Left lung (tissue), 10 donors: ENCODE results near the gene SCD5. TPM values are rescaled to one million over a fixed set of nuclear protein-coding genes. Genes with fewer than 3 reads are reported as not detected.
A peak's percentile ranks its signal among the peaks of the same experiment; 100 is the strongest.

ENCODE experiments used
- ATAC-seq: fragments of 200-7000 bp; cut with Tn5 transposase; one replicate; pipeline ENCODE4 v1.9.1; 2020; ENCODE audit warnings: moderate library complexity
- DNase-seq, 4 donors: peaks; one replicate each; pipeline ENCODE4 v3.0.0-alpha.2; 2013 to 2020
- H3K27ac ChIP-seq, 2 donors: fragments of 200-600 bp; sonication (generic) in 1 of 2; one replicate each; pipeline versions ENCODE4 v1.5.0 to v1.8.0; 2020 to 2021
- H3K27me3 ChIP-seq, 2 donors: fragments of 200-600 bp; sonication (generic) in 1 of 2; one replicate each; pipeline versions ENCODE4 v1.5.0 to v1.8.0; 2020 to 2021
- H3K36me3 ChIP-seq, 2 donors: fragments of 200-600 bp; sonication (generic) in 1 of 2; one replicate each; pipeline versions ENCODE4 v1.5.0 to v1.8.0; 2020 to 2021
- H3K4me1 ChIP-seq, 2 donors: fragments of 200-600 bp; one replicate each; pipeline ENCODE4 v1.8.0; 2021
- H3K4me3 ChIP-seq, 2 donors: fragments of 200-600 bp; sonication (generic) in 1 of 2; one replicate each; pipeline versions ENCODE4 v1.5.0 to v1.8.0; 2020 to 2021; ENCODE audit warnings: mild to moderate bottlenecking in 1 of 2
- H3K9me3 ChIP-seq, 2 donors: fragments of 200-600 bp; sonication (generic) in 1 of 2; one replicate each; pipeline versions ENCODE4 v1.5.0 to v1.8.0; 2020 to 2021
- CTCF ChIP-seq, 2 donors: fragments of 200-600 bp; sonication (generic) in 1 of 2; IDR thresholded peaks; one replicate each; pipeline versions ENCODE4 v1.5.0 to v1.8.0; 2021; ENCODE audit warnings: antibody characterized with exemption in 2 of 2
- intact Hi-C, 2 donors: fragments of 100-400 bp; cut with DNase I; formaldehyde crosslinking; loops; one replicate each; pipeline versions ENCODE4 v1.11.2 to v1.14.2; 2022
- polyA plus RNA-seq, 6 donors: library from polyadenylated mRNA; unstranded; fragments of 120-200 nt; gene quantifications; one replicate each; pipeline ENCODE4 v1.2.1, GENCODE V29; 2013; ENCODE audit not compliant: insufficient read length in 6 of 6
- total RNA-seq, 2 donors: library from RNA; stranded (reverse); fragmentation: NEBNext Ultra II Directional; extraction: Animal tissue kit (Norgen Biotek cat#: 25700); gene quantifications; one replicate each; pipeline ENCODE4 v1.2.1, GENCODE V29; 2021
- donor health status: DM: no; HTN: yes; CAD: no.
- donor health status: DM: no; HTN: no; CAD: no.

SCD5 gene
- total and polyA plus RNA-seq, 8 donors, result 12.5 to 41.1 (median 35.0) TPM

- DNase-seq (no peak), ATAC-seq (no peak)
- TF ChIP-seq CTCF (IDR thresholded peaks at IDR 0.05), result no peak
- Histone ChIP-seq H3K36me3 (no peaks in the 10 kb centered on the region), H3K9me3 (no peaks in the 10 kb centered on the region), H3K27ac (no peak overlapping the region), H3K4me1 (no peaks in the 10 kb centered on the region), H3K4me3 (no peak overlapping the region), H3K27me3 (no peaks in the 10 kb centered on the region)
- intact Hi-C loops, result no loop called here
These were observed 88.2 kb downstream of the SCD5 start for GRCh38 chr4:82710197-82710929.

- no peaks in the 10 kb centered on the region for H3K36me3 ChIP-seq
- no peaks in the 10 kb centered on the region for H3K4me1 ChIP-seq
- intact Hi-C loops, result no loop called here
- H3K9me3 ChIP-seq, result no peaks in the 10 kb centered on the region
- no peak overlapping the region for H3K4me3 ChIP-seq
- TF ChIP-seq CTCF (IDR thresholded peaks at IDR 0.05), result no peak
- no peak for ATAC-seq
- no peak overlapping the region for H3K27ac ChIP-seq
- H3K27me3 ChIP-seq, result no peaks in the 10 kb centered on the region
- no peak for DNase-seq
These were observed 89.6 kb downstream of the SCD5 start for GRCh38 chr4:82708982-82709381.

- ATAC-seq (peak; percentile 67), DNase-seq (peak in 1 of 4 donors; percentile 48)
- intact Hi-C loops, result no loop called here
- Histone ChIP-seq H3K36me3 (no peaks in the 10 kb centered on the region), H3K27ac (peak overlapping the region in 1 of 2 donors; percentile 49), H3K27me3 (no peaks in the 10 kb centered on the region), H3K4me3 (no peak overlapping the region), H3K4me1 (no peaks in the 10 kb centered on the region), H3K9me3 (no peaks in the 10 kb centered on the region)
- no peak for TF ChIP-seq CTCF (IDR thresholded peaks at IDR 0.05)
These were observed 92.1 kb downstream of the SCD5 start for GRCh38 chr4:82706349-82707000.

GRCh38 chr4:82705928-82706300, 92.7 kb downstream of the SCD5 start:
- Histone ChIP-seq H3K27ac (no peak overlapping the region), H3K9me3 (no peaks in the 10 kb centered on the region), H3K27me3 (no peaks in the 10 kb centered on the region), H3K36me3 (no peaks in the 10 kb centered on the region), H3K4me3 (no peak overlapping the region), H3K4me1 (no peaks in the 10 kb centered on the region)
- no peak for TF ChIP-seq CTCF (IDR thresholded peaks at IDR 0.05)
- DNase-seq, result no peak
- intact Hi-C loops, result no loop called here
- no peak for ATAC-seq

- no peaks in the 10 kb centered on the region for H3K36me3 ChIP-seq
- H3K4me3 ChIP-seq, result no peak overlapping the region
- H3K27ac ChIP-seq, result no peak overlapping the region
- intact Hi-C loops, result no loop called here
- H3K27me3 ChIP-seq, result no peaks in the 10 kb centered on the region
- no peaks in the 10 kb centered on the region for H3K4me1 ChIP-seq
- ATAC-seq (no peak), DNase-seq (no peak)
- no peaks in the 10 kb centered on the region for H3K9me3 ChIP-seq
- no peak for TF ChIP-seq CTCF (IDR thresholded peaks at IDR 0.05)
These were observed 93.2 kb downstream of the SCD5 start for GRCh38 chr4:82705169-82705927.
